Occipital lobe (tissue), 2 donors: ENCODE measurements around the gene IL3. TPM values are rescaled to one million over a fixed set of nuclear protein-coding genes. Genes with fewer than 3 reads are reported as not detected.
A peak's percentile ranks its signal among the peaks of the same experiment; 100 is the strongest.

Experiments
- DNase-seq: peaks from one replicate; lab custom pipeline; 2025; lab: John Stamatoyannopoulos, UW
- total RNA-seq: library from RNA; depleted of rRNA; stranded (reverse); fragments of >200 nt; gene quantifications from one replicate; pipeline ENCODE4 v1.2.3, GENCODE V29; 2014

Gene IL3
- total RNA-seq, 1 donor from 2014 or later: not detected

DNA sequence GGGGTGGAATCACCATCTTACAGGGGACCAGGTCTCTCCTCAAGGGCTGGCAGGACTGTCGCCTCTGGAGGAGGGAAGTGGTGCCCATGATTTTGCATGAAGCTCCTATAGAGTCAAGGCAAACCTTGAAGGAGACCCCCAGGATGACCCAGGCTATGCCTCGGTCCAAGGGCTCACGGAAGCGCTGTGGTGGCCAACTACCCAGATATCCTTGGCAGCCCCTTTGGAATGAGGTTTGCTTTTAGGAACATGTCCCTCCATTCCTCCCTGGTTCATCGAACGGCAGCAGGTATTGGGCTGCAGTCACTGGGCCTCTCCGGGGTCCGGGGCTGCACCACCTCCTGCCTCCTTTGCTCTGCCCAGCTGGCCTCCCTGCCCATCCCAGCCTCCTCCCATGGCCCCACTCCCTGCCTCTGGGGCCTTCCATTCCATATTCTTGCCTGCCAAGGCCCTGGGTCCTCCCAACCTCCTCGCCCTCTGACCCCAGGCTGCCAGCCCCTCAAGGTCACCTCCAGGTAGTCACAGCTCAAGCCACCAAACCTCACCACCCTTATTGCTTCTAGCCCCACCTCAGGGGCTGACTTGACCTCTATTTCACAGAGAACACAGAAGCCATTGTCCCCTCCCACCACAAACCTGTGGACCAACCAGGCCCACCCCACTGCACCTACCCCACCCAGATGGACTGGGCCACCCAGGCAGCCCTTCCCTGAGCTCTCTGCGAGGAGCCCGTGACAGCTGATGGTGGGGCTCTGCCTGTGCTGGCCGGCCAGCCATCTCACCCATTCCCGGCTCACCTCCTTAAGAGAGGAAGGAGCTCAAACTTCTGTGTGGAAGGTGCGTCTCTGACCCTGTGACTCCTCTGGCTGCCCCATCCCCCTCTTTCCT, 3.6 kb upstream of the IL3 start:
- DNase-seq: no peak

DNA sequence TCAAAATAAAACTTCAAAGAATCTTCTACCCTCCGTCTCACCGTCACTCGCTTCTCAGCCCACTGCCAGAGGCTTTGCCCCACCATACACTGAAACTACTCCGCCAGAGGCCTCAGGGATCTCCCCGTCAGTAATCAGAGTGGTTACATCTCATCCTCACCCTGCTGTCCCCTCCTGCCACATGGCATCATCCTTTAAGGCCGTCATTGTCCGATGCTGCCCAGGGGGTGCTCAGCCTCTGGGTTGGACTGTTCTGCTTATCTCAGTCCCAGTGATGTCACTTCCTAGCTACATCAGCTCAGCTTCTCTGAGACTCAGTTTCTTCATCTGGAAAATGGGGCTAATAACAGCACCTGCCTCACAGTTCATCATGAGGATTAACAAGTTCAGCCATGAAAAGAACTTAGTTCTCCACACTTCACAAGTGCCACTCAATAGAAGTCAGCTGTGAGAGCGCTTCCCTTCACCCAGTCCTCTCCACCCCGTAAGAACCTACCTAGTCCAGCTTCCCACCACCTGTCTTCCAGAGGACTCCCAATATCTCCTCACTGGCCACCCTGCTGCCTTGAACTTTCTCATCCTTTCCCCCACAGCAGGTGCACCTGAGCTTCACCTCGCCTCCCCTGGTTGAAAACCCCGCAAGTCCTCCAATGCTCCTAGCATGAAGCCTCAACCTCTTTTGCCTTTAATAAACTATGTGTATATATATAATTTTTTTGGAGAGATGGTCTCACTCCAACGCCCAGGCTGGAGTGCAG, 2.8 kb upstream of the IL3 start:
- DNase-seq: no peak

DNA sequence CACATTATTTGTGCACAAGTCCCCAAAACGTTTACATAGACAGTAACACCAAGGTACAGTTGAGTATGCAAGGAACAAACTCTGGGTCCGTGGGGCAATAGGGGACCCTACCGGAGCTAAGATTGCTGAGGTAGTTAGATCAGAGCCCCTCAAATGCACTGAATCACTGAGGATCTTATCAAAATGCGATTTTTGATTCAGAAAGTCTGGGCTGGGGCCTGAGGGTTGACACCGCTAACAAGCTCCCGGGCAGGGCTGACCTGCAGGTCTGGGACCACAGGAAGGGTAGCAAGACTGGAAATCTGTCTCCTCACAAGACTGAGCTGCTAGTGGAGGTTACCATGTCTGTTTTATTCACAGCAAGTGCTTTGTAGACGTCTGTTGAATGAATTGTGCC, 1.8 kb upstream of the IL3 start:
- no peak for DNase-seq

DNA sequence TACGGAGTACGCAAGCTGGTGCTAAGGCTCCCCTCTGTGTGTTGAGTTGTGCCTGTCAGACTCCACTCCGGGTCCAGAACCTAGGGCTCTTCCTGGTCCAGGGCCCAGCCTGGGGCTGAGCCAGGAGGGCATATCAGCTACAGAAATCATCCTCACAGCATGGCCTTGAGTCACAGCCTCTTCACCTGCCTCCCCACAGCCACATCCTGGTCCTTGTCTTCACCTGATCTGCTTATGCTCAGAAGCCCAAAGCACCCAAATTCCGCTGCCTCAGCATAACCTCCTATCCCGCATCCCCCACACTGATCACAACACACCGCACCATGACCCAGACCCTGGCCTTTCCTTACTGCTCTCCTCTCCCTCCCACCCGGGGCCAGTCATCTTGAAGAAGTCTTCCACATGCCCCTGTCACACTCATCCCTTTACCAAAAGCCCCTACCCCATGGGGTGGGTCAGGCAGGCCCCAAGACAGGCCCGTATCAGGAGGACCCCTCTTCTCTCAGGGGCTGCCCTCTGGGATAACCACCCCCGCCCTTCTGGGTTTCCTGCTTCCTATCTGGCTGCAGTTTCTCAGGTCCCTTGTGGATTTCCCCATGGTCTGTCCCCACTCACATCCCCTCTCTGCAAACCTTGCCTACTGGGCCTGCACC, 1.3 kb upstream of the IL3 start:
- no peak for DNase-seq

DNA sequence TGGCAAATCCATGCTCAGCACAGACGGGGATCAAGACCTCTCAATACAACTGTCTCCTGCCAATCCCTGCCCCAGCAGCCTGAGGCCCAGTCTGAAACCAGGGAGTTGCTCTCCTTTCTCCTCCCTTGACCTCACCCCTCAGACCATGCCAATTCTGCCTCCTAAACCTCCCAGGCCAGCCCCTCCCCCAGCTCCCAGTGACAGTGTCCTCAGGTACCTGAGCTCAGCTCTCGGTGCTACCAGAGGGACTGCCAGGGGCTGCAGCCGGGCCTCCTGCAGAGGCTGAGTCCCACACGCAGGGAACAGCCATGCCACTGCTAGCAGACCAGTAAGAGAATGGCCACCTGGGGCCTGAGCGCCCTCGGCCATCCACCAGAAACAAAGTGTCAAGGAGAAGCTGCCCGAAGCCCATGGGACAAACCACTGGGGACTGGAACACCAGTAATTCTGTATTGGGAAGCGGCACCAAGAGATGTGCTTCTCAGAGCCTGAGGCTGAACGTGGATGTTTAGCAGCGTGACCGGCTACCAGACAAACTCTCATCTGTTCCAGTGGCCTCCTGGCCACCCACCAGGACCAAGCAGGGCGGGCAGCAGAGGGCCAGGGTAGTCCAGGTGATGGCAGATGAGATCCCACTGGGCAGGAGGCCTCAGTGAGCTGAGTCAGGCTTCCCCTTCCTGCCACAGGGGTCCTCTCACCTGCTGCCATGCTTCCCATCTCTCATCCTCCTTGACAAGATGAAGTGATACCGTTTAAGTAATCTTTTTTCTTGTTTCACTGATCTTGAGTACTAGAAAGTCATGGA, 557 bp upstream of the IL3 start:
- no peak for DNase-seq

DNA sequence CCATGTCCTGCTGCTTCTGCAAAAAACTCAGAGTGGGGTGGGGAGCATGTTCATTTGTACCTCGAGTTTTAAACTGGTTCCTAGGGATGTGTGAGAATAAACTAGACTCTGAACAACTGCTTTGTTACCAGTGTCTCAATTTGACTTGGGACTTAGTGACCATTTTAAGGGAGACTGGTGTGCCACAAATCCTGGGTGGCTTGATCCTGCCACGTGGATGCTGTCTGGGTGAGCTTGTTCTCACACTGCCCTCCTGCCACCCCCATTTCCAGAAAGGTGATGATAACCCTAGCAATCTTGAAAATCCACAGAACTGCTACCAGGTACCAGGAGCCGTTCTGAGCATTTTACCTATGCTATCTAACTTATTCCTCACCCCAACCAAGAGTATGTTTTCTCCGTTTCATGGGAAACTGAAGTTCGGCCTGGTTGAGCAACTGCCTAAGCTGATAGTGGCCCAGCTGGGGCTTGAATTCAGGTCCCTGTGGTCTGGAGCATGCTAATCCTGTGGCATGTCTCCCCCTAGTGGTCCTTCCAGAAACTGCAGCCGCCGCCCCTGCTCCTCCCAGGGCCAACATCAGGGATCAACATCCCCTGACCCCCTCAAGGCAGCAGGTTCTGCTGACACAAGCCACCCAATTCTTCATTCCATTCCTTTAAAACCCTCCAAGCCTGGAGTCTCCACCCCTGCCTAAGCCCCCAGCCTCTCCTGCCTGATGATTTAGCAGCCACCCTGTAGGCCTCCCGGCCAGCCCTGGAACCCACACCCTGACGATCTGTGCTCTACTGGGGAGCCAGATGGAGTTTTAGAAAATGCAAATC, 2.8 kb downstream of the IL3 start:
- peak; percentile 34 for DNase-seq

DNA sequence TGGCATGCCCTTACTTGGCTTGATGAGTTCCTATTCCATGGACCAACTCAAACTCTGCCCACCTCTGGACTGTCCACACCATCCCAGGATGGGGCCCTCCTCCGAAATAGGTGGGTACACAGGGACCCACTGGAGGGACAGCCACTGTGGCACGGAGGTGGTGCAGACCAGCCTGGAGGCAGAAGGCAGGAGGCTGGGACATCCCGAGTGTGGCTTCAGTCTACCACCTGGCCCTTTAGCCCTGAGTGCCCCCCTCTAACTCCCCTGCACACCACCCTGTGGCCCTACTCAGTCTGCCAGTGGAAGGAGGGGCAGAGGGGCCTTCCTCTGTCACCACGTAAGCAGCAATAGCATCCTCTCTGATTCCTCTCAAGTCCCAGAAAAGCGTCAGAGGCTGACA, 3.7 kb downstream of the IL3 start:
- no peak for DNase-seq

DNA sequence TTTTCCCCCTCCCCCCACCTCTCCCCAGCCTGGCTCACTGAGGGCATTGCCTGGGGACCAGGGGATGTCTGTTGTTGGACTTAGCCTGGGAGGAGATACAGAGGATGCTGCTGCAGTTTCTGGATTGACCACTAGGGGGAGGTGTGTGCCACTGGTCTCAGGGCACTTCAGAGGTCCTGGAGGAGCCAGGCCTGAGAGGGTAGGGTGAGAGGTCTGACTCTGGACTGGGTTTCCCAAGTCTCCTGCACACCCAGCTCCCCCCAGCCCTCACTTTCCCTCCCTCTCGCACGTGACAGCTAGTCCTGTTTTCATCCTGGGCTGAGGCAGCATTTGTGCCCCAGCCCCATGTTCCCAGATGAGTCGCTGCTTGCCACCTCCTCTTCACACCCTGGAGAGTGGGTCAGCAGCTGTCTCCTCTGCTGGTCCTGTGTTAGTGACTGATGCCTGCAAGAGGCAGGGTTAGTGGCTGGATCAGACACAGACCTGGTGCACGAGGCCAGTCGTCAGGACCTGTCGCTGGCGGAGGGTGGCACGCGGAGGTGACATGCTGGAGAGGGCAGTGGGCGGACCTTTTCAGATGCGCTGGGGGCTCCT, 4.4 kb downstream of the IL3 start:
- DNase-seq: peak; percentile 40

DNA sequence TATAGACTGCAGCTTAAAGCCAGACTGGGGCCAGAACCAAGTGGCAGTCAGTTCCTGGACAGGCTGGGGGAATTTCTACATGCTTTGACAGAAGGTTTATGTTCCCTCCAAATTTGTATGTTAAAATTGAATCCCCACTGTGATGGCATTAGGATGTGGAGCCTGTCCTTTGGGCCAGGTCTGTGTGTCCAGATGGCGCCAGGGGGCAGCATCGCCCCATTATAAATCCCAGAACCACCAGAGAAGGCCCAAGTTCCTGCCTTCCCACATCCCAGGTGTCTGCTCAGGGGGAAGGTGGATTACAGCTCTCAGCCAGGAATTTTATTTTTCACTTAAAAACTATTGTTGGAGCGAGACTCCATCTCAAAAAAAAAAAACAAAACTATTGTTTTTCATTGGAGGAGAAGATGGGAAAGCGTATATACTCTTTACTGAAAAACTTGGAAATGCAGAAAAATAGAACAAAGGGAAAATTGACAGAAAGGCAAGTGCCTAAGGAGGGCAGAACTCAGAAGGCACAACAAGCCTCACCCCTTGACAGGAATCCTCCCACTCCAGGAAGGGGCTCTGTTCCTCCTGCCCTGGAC, 5.0 kb downstream of the IL3 start:
- DNase-seq: no peak

DNA sequence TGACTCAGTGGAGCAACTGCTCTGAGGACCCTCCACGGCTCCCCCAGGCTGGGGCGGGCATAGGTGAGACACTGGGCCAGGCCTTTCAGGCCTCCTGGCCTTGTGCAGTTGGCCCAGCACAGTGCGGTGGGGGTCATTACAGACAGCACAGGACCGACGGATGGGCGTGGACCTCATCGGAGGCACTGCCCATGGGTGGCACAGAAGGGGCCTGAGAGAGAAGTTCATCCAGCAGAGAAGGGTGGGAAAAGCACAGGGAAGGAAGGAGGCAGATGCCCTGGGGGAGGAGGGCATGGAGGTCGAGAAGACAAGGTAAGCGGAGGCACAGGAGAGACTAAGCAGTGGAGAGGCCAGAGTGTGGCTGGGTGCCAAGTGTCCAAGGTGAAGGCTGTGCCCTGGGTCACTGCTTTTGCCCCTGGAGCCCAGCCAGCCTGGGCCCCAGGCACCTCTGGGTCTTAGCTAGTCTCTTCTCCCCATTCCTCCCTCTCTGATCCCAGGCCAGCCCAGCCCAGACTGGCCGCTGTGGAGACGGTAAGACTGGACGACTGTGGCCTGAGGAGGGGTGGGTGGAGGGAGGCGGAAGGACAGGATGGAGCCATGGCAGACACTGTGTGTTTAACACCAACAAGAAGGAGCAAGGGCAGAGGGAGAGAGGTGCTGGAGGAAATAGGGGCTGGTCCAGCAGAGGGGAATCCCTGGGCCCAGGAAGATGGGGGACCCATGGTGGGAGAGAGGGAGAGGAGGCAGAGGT, 5.7 kb downstream of the IL3 start:
- no peak for DNase-seq

DNA sequence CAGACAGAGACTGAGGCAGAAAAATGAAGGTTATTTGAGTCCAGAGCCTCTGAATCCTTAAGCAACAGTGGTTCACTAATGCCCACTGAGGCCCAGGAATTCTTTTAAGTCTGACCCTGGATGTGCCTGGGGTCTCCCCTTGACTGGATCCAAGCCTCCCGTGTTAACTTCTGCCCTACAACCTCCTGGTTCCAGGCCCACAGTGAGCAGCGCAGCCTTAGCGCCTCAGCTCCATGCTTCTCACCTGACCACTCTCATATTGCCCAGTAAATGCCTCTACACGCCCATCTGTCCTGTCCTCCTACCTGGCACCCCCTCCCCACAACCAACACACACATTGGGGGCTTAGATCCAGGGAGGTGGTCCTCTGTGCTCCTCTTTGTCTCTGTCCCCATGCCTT, 6.4 kb downstream of the IL3 start:
- no peak for DNase-seq

DNA sequence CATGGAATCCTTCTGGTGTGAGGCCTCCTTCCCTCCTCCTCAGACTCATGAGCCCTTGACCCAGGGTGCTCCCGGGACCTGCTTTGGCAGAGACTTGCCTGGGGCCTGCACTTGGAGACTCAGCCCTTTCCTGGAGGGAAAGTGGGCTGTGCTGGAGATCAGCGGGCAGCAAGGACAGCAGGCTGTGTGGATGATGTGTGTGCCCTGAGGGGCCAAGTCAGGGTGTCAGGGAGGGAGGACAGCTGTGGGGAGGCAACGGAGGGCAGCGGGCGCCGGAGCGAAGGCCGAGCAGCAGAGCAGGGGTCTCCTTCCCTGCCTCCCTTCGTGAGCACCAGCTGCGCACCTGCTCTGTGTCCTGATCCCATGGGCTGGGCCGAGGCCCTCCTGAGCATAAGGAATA, 7.0 kb downstream of the IL3 start:
- no peak for DNase-seq

DNA sequence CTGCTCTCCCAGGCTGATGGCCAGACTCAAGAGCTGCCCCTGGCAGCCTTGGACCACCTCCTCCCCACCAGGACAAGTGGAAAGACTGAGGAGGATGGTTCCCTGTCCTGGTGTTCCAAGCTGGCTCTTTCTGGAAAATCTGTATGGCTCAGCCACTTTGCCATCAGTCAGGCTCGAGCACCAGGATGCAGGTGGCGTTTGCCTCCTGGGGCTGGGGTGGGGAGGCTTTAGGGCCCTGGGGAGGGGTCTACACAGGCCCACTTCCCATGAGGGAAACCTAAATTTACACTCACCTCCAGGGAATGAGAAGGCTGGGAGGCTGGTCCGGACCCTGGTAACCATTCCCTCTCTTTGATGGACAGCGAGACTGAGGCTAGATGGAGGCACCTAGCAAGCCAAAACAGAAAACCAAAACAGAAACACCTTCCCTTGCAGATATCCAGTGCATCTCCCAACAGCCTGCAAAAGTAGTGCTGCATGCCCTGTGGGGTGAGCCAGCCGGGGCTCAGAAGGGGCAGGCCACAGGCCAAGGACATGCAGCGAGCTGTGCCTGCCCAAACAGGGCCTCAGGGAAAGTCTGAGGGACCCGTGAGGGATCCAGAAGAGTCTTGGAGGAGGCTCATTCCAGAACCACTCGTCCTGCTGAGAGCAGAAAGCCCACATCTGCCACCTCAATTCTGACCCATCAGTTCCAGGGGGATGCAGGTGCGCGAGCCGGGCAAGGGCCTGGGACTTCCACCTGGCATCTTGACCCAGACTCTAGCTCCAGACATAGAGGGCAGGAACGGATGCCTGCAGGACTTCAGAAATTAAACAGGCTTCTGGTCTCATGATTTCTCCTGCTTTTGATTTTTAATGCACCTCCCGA, 7.7 kb downstream of the IL3 start:
- no peak for DNase-seq

DNA sequence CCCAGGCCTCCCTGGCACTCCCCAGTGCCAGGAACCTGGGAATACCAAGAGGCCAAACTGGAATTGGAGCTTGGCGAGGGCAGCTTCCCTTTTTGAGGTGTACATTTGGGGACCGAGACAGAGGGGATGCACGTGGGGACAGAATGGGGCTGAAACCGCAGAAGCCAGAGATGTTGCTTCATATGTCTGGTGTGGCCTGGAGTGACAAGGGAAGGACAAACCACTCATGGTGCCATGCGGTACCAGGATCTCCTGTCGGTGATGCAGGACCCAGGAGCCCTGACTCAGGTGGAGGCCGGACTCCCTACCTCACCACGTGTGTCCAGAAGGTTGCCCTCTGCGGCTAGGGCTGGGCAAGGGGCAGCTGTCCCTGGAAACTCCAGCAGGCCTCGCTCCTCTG, 9.1 kb downstream of the IL3 start:
- no peak for DNase-seq

DNA sequence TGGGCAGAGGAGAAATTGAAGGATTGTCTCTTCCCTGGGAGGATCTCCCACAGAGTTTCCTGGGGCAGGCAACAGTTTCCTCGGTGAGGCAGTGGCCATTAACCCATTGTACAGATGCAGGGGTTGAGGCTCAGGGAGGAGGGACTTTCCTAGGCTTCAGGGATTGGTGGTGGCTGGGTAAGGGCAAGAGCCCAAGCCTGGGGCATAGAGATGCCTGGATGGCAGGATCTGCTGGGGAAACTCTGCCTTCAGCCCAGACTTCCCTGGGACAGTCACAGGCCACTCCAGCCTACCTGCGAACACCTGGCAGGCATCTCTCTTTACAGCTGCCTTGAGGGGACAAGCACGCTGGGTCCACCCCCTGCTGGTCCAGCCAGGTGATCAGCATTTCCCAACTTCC, 9.5 kb downstream of the IL3 start:
- DNase-seq: no peak

DNA sequence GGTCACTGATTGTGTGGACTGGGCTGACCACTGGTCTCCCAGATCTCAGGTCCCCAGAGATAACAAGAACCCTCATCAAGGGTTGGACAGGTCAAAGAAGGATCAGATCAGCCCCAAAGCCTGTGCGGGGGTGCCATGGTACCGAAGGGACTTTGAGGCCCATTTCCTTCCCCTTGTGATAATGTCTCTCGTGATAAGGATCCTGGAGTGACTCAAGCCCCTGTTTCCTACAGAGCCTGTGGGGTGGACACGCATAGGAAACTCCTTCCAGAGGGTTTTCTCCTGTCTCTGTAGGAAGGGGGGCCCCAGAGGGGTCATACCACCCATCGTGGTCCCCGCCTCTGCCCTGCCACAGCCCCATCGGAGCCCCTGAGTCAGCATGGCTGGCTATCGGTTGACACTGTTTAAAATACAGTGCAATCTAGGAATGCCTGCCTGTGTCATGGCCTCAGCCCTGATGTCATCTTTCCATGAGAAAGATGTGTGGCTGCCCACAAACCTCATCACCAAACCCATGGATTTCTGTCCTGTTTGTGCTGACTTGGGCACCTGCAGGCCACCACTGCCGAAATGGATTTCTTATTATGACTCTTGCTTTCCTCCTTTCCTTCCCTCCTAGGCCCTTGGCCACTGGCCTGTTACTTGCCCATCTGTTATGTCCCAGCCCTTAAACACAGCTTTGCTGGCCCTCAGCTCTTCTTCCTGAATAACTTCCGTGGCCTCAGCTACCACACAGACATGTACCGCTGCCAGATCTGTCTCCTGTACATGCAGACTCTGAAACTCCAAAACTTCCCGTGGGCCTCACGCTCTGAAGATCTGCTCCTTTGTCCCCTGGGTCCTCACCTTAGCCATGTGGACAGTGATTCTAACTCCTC, 10.2 kb downstream of the IL3 start:
- no peak for DNase-seq

DNA sequence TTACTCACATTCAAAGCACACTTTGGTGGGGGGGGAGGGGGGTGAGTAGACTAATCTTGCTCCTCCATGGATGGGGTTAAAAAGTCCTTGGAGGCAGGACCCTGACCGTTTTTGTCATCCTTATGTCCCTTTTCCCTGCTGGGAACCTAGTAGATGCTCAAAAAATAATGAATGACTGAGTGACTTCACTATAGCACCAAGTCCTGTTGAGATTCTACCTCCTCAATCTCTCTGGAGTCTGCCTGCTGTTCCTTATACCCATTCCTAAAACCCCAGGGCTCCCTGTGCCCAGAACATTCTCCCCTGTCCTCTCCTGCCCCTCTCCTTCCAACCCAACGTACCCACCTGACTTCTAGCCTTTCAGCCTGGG, 10.9 kb downstream of the IL3 start:
- DNase-seq: no peak
